Keratinocyte (primary cell): Measurements from ENCODE around the gene FCRLB. TPM values are rescaled to one million over a fixed set of nuclear protein-coding genes. Genes with fewer than 3 reads are reported as not detected.

Experiments used
- DNase-seq: peaks from one replicate; pipeline ENCODE4 v3.0.0-alpha.2; 2011; ENCODE audit warnings: low read depth, missing footprints, low spot score
- FAIRE-seq: peaks from 2 replicates; lab custom pipeline; 2011; peaks lifted over from hg19 to GRCh38; lab: Jason Lieb, UNC
- H2AFZ ChIP-seq: 2 replicates; pipeline ENCODE4 v1.6.0; 2012; ENCODE audit warnings: low read length, control low read depth, inconsistent platforms; ENCODE audit not compliant: control insufficient read depth
- H3K27ac ChIP-seq: 2 replicates; pipeline ENCODE4 v1.5.1; 2011; ENCODE audit warnings: low read length; ENCODE audit not compliant: control insufficient read depth, insufficient read depth
- H3K27me3 ChIP-seq: 3 replicates; pipeline ENCODE4 v1.6.0; 2011; ENCODE audit warnings: low read length; ENCODE audit not compliant: control insufficient read depth, insufficient read depth; ENCODE audit errors: extremely low read depth
- H3K36me3 ChIP-seq, 2 experiments: 2 replicates in 1 of 2; 3 replicates in 1 of 2; pipeline ENCODE4 v1.5.1; 2011; ENCODE audit warnings: low read length in 2 of 2, mild to moderate bottlenecking in 1 of 2; ENCODE audit not compliant: control insufficient read depth in 2 of 2, insufficient read depth in 2 of 2; ENCODE audit errors: extremely low read depth in 1 of 2
- H3K4me1 ChIP-seq: 3 replicates; pipeline ENCODE4 v1.5.1; 2011; ENCODE audit warnings: low read length; ENCODE audit not compliant: control insufficient read depth, insufficient read depth; ENCODE audit errors: extremely low read depth
- H3K4me2 ChIP-seq: 3 replicates; pipeline ENCODE4 v1.6.0; 2011; ENCODE audit warnings: low read depth, low read length; ENCODE audit not compliant: control insufficient read depth, insufficient read depth; ENCODE audit errors: extremely low read depth
- H3K4me3 ChIP-seq, 3 experiments: fragments of 200-600 bp in 1 of 3; sonication (generic) in 1 of 3; 2 replicates in 2 of 3; 3 replicates in 1 of 3; pipeline ENCODE4 v1.5.1; 2011 to 2016; ENCODE audit warnings: low read length in 3 of 3, mild to moderate bottlenecking in 3 of 3, control low read depth in 2 of 3, inconsistent platforms in 1 of 3, low read depth in 1 of 3, mixed read lengths in 1 of 3, mixed run types in 1 of 3, moderate library complexity in 1 of 3; ENCODE audit not compliant: control insufficient read depth in 2 of 3, insufficient read depth in 2 of 3; ENCODE audit errors: extremely low read depth in 1 of 3
- H3K79me2 ChIP-seq: 2 replicates; pipeline ENCODE4 v1.6.0; 2012; ENCODE audit warnings: low read length; ENCODE audit not compliant: control insufficient read depth, insufficient read depth
- H3K9ac ChIP-seq: 3 replicates; pipeline ENCODE4 v1.6.0; 2011; ENCODE audit warnings: low read length; ENCODE audit not compliant: control insufficient read depth, insufficient read depth; ENCODE audit errors: extremely low read depth
- H3K9me1 ChIP-seq: 3 replicates; pipeline ENCODE4 v1.6.0; 2011; ENCODE audit warnings: low read length; ENCODE audit not compliant: control insufficient read depth, insufficient read depth; ENCODE audit errors: extremely low read depth
- H3K9me3 ChIP-seq: 2 replicates; pipeline ENCODE4 v1.5.1; 2012; ENCODE audit warnings: low read depth, low read length; ENCODE audit not compliant: control insufficient read depth
- H4K20me1 ChIP-seq: 3 replicates; pipeline ENCODE4 v1.6.0; 2011; ENCODE audit warnings: low read length; ENCODE audit not compliant: control insufficient read depth, insufficient read depth; ENCODE audit errors: extremely low read depth
- CTCF ChIP-seq, 3 experiments: IDR thresholded peaks in 1 of 3; conservative IDR thresholded peaks in 1 of 3; optimal IDR thresholded peaks in 1 of 3; 2 replicates in 2 of 3; 3 replicates in 1 of 3; pipeline versions ENCODE3 to v1.5.1; 2011; ENCODE audit warnings: low read length in 3 of 3, mild to moderate bottlenecking in 3 of 3, moderate library complexity in 2 of 3, control low read depth in 1 of 3, inconsistent platforms in 1 of 3; ENCODE audit not compliant: insufficient read depth in 2 of 3; ENCODE audit errors: extremely low read depth in 1 of 3
- EZH2 ChIP-seq: IDR thresholded peaks from one replicate; pipeline ENCODE4 v1.6.1; 2012; ENCODE audit warnings: inconsistent platforms, mild to moderate bottlenecking, low read length, moderate library complexity
- dilution Hi-C: fragments of 300-500 bp; cut with MboI; formaldehyde crosslinking; loops from one replicate; pipeline ENCODE4 v1.7.0; 2020; ENCODE audit warnings: low sequenced_read_pairs; ENCODE audit not compliant: extremely low pct_ligation_motif_present
- polyA plus RNA-seq, 5 experiments: library from polyadenylated mRNA; depleted of rRNA in 3 of 5; stranded (reverse) in 3 of 5; stranded (forward) in 1 of 5; unstranded in 1 of 5; fragments of >200 nt; gene quantifications; 1 replicate in 1 of 5; 2 replicates in 3 of 5; 3 replicates in 1 of 5; pipeline versions ENCODE4 v1.2.1 to v1.2.3, GENCODE V29; 2011 to 2012; ENCODE audit warnings: missing spikeins in 2 of 5, low read depth in 1 of 5, low replicate concordance in 1 of 5

The FCRLB gene
- polyA plus RNA-seq, 1 donor (not counting 4 experiments of a cell fraction or from before 2014, with no cell fraction given): 0.52 TPM

GRCh38 chr1:161719325-161719611, 2.1 kb upstream of the FCRLB start:
- Histone ChIP-seq H3K79me2 (no peaks in the 10 kb centered on the region), H3K4me2 (no peak overlapping the region), H3K36me3 (no peaks in the 10 kb centered on the region), H3K4me1 (peaks cover 13% of the 10 kb centered on the region), H3K4me3 (no peak overlapping the region), H3K27ac (no peak overlapping the region), H3K27me3 (no peaks in the 10 kb centered on the region), H3K9ac (no peak overlapping the region), H4K20me1 (no peaks in the 10 kb centered on the region), H3K9me1 (no peaks in the 10 kb centered on the region), H2AFZ (no peak overlapping the region), H3K9me3 (no peaks in the 10 kb centered on the region)
- DNase-seq (no peak), FAIRE-seq (no peak)
- TF ChIP-seq CTCF (optimal IDR thresholded peaks at IDR 0.05 in 1 of 3, IDR thresholded peaks at IDR 0.05 in 1 of 3, conservative IDR thresholded peaks at IDR 0.05 in 1 of 3; ENCODE audit: extremely low read depth in 1 of 3, insufficient read depth in 2 of 3, low read length in 3 of 3) (no peak), EZH2 (no peak)
- dilution Hi-C loops: no loop called here

- no peaks in the 10 kb centered on the region for H3K9me1 ChIP-seq
- no peak overlapping the region for H3K27ac ChIP-seq
- no peaks in the 10 kb centered on the region for H3K36me3 ChIP-seq
- DNase-seq (no peak), FAIRE-seq (no peak)
- no peak overlapping the region for H3K9ac ChIP-seq
- dilution Hi-C loops: no loop called here
- H3K27me3 ChIP-seq: no peaks in the 10 kb centered on the region
- H3K79me2 ChIP-seq: no peaks in the 10 kb centered on the region
- TF ChIP-seq CTCF (optimal IDR thresholded peaks at IDR 0.05 in 1 of 3, IDR thresholded peaks at IDR 0.05 in 1 of 3, conservative IDR thresholded peaks at IDR 0.05 in 1 of 3; ENCODE audit: extremely low read depth in 1 of 3, insufficient read depth in 2 of 3, low read length in 3 of 3) (no peak), EZH2 (no peak)
- no peak overlapping the region for H2AFZ ChIP-seq
- no peak overlapping the region for H3K4me2 ChIP-seq
- H3K4me3 ChIP-seq: no peak overlapping the region
- no peaks in the 10 kb centered on the region for H3K9me3 ChIP-seq
- peaks cover 13% of the 10 kb centered on the region for H3K4me1 ChIP-seq
- H4K20me1 ChIP-seq: no peaks in the 10 kb centered on the region
These were observed 922 bp upstream of the FCRLB start for GRCh38 chr1:161720422-161720821.
